NCI-H128 (cell line): ENCODE data around the gene XXYLT1.

Experiments
- DNase-seq: peaks from one replicate; lab custom pipeline; 2025; ENCODE audit not compliant: unreplicated experiment; lab: John Stamatoyannopoulos, UW

The XXYLT1 gene

GRCh38 chr3:195069501-195070251 is 201.3 kb downstream of the XXYLT1 start:
- DNase-seq, result no peak

DNA sequence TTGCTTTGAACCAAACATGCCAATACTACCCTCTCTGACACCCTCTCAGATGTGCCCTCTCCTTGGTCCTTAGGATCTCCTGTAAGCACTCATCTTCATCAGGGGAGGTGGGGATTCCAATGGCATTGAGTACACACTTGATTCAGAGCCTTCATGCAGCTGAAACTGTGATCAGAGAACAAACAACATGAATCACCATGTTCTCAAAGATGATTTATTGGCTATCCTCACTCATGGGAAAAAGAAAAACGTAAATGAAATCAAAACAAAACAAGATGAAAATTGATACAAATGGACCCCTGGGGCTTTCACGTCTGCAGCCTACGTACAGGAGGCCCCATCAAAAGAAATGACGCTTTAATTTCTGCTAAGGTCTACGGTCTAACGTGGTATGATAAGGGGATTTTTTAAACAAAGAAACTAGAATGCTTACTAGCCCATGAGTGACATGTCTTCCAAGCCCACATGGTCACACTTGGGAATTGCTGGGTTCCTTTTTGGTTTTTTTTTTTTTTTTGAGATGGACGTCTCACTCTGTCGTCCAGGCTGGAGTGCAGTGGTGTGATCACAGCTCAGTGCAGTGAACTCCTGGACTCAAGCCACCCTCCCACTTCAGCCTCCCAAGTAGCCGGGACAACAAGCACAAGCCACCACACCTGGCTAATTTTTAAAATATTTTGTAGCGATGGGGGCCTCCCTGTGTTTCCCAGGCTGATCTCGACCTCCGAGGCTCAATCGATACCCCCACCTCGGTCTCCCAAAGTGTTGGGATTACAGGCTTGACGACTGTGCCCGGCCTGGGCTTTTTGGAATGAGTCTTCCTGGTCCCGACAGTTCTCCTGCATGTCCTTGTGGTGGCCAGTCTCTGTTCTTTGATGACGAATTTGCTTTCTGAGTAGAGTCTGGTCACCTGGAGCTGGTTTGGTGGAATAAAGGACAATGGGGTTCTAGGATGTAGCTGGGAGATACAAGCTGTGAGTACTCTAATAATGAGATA is 202.6 kb downstream of the XXYLT1 start:
- DNase-seq, result no peak

GRCh38 chr3:195066441-195066841 is 204.5 kb downstream of the XXYLT1 start:
- DNase-seq, result no peak

GRCh38 chr3:195065864-195066185 is 205.1 kb downstream of the XXYLT1 start:
- DNase-seq, result no peak

- no peak for DNase-seq
Observed at GRCh38 chr3:195065142-195065863, 205.7 kb downstream of the XXYLT1 start.

GRCh38 chr3:195064300-195064931 is 206.5 kb downstream of the XXYLT1 start:
- DNase-seq, result no peak

DNA sequence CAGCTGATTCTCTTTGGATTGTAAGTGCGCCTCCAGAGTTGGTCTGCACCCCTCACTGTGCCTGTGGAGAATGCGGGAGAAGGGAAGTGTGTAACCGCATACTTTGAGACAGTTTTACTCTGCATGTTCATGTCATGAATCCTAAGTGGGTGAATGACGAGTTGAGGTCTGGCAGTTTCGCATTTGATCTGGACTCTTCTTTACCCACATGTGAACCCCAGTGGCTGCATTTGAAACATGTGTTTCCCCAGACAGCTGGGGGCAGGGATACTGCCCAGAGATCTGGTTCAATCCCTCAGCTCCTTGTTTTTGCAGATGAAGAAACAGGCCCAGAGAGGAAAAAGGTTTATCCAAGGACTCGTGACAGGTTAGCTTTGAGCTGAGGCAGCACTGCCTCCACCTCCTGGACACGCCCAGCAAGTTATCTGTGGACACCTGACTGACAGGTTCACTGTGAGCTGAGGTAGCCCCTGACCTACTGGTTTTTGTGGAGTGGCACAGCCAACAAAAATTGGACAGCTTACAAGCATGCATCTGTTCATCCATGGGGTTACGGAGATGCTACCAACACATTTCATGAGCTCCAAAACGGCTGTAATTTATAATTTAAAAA is 207.3 kb downstream of the XXYLT1 start:
- no peak for DNase-seq

DNA sequence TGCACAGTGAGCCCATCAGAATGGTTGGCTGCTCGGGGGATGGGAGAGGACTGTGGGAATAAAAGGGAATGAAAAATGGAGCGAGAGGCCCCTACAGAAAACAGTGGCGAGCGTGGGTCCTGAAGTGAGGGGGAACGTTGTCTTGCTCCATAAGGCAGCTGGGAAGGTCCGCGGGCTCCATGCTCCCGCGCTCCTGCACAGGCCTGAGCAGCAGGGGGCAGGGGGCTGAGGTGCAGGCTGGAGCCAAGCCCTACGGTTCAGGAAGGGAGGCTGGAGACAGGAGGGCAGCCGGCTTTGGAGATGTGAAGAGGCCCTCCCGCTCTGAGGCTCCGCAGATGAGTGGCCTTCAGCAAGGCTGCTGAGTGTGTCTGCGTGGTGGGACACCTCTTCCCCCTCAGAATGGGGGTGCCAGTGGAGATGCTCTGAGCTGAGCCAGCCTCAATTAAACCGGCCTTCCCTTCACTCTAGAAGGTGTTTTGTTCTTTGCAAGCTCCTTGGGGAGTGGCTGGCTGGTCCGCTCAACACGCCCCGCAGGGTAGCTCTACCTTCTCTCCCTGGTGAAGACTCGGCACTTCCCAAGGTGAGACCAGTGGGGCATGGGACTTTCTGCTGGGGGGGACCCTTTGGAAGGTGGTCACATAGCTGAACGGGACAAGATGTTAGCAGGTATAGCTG is 208.0 kb downstream of the XXYLT1 start:
- no peak for DNase-seq

DNA sequence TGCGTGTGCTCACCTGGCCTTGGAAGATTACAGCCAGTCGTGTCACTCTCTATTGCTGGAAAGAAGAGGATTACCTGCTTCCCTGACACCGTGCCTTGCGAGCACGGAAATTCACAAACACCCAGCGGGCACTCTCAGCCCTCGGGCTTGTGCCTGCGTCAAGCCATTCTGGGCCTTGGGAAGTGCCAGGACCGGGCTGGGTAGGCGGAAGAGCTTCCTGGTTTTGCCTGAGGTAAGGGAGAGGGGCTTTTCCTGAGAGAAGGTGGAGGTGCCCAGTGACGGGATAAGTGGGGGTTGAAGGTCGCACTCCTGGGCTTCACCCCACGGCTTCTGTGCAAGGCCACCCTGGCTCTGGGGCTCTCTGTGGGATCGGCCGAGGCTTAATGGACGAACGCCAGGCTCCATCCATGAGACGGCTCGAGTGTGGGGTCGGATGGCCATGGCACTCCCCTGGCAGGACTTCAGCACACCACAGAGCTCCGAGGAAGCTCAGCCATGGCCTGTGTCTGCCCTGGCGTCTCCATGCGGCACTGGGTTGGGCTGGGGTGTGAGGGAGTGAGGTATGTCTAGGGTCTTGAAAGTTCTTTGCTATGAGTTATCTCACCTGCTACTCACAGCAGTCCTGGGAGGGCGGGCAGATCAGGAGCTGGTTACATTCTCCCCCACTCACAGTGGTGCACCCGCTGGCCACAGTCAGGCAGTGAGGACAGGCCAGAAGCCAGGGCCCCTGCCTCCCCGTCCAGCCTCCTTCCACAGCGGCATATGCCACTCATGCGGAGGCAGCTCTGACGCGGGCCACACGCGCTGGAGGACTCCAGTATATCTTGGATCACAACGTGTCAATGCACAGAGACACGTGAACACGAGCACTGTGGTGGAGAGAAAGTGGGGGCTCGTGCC is 209.0 kb downstream of the XXYLT1 start:
- DNase-seq, result no peak

DNA sequence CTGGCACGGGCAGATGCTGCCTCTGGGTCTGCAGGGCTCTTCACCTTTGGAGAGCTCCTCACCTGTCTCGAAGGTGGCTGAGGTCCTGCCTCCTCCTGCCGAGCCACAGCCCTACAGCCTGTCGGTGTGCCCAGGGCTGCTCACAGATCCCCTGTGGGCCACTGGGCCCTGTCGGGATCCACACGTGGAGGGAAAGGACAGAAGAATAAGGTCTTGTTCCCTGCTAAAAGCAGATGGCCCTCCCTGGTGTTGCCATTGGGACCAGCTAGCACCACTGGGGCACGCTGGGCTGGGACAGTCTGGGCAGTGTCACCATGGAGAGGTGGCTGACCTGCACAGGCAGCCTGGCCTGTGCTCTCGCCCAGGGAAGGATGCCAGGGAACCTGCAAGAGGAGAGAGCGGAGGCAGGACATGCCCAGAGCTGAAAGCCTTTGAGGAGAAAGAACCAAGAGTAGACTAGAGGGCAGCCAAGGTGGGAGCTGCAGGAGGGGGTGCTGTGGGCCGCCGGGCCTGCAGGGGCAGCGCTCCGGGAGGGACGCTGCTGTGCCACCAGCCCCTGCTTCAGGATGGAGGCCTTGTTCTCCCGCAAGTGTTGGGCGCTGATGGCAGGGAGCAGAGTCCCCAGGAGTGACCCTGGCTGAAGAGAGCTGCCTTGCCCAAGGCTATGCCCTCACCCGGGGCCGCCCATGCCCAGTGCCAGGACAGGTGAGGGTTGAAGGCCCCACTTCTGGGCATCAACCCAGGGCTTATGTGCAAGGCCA is 210.2 kb downstream of the XXYLT1 start:
- no peak for DNase-seq

- DNase-seq, result no peak
Observed at GRCh38 chr3:195060217-195060481, 210.8 kb downstream of the XXYLT1 start.

DNA sequence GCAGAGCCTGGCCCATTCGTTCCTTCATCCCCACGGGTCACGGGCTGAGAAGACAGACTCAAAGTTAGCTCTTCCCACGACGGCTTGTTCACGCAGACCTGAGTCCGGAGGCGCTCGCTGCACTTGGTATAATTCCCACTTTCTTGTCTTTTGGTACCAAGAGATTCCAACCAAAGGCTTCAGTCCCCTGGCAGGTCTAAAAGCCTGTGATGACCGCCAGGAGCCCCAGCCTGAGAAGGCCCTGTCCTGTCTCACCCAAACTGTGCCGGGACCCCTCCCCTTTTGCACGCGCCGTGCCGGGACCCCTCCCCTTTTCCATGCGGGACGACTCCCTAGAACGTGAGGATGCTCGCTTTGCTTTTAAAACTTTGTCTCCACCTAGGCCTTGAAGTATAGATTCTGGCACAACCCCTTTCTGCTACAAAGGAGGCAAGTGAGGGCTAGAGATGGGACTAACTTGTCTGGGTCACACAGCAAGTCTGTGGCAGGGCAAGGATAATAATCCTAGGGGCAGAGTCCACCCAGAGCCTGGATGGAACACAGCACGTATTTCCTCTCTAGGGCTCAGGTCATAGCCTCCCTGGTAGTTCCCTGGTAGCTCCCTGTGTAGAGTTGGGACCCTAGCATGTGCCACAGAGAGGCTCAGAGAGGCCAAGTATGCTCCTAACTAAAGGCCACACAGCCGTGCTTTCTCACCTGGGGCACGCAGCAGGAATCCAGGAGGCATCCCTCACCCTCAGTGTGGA is 211.3 kb downstream of the XXYLT1 start:
- DNase-seq, result no peak

GRCh38 chr3:195059006-195059350 is 212.0 kb downstream of the XXYLT1 start:
- no peak for DNase-seq

DNA sequence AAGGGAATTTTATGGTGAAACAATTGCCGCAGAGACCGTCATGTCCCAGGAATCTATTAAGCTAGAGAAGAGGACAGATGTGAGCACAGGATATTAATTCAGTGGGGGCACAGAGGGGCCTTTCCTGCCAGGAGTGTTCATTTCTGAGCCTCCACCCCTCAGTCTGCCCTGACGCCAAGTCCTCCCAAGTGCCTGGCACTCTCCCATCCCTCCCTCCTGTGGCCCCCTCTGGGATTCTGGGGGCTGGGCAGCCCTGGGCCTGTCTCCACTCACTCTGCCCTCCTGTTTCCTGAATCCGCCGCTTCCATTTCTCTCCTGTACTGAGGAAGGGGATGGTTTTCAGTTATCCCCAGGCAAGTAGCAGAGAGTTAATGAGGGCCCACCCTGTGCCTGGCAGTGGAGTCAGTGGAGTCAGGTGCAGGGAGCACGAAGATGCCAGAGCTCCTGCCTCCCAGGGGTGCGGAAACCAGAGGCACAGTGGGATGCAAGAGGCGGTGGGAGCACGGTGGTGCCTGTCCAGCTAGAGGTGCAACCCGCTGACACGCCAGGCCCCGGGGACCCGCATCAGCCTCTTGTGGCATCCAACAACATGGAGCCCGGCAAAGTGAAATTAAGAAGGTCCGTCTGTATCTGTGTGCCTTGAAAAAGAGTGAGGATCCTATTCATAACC is 212.5 kb downstream of the XXYLT1 start:
- DNase-seq, result no peak

- DNase-seq, result no peak
Observed at GRCh38 chr3:195057716-195058115, 213.2 kb downstream of the XXYLT1 start.

GRCh38 chr3:195056506-195056905 is 214.5 kb downstream of the XXYLT1 start:
- DNase-seq, result no peak

DNA sequence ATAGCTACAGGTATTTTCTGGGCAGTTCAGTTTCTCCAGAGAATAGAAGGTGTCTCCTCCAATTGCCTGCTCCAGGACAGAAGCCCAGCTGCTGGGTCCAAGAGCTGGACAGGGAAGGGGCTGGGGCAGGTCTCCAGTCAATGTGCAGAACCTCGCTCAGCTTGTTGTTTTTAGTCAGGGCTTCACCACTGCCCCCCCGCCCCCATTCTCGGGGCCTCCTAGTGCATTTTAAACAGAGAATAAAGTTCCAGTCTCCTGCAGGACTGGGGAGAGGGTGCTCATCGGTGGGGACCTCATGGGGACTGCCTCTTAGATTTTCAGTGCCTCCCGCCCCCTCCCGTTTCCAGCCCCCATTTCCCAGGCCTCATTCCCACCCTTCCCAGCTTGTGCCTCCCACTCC is 216.6 kb downstream of the XXYLT1 start:
- no peak for DNase-seq
